CD4-positive, CD25-positive, alpha-beta regulatory T cell (primary cell): ENCODE data around the gene MEGF9. TPM values are rescaled to one million over a fixed set of nuclear protein-coding genes. Genes with fewer than 3 reads are reported as not detected.

Source experiments
- ATAC-seq, 2 donors: fragments of 150-1000 bp; cut with Tn5 transposase; one replicate each; pipeline ENCODE4 v1.10.0; 2021; ENCODE audit warnings: low read depth in 2 of 2, moderate number of reproducible peaks in 2 of 2, moderate library complexity in 1 of 2
- DNase-seq, 3 donors: peaks; one replicate each; pipeline versions ENCODE4 v3.0.0 to v3.0.0-alpha.2; 2012 to 2022; ENCODE audit warnings: mixed read lengths in 1 of 3
- H3K27ac ChIP-seq: one replicate; pipeline ENCODE4 v1.7.0; 2013; ENCODE audit warnings: mild to moderate bottlenecking, low read length; ENCODE audit not compliant: insufficient read depth, poor library complexity, severe bottlenecking
- H3K27me3 ChIP-seq: one replicate; pipeline ENCODE4 v1.7.0; 2013; ENCODE audit warnings: low read length; ENCODE audit not compliant: control insufficient read depth, insufficient read depth
- H3K36me3 ChIP-seq: one replicate; pipeline ENCODE4 v1.7.0; 2013; ENCODE audit warnings: mild to moderate bottlenecking, low read length, moderate library complexity; ENCODE audit not compliant: control insufficient read depth, insufficient read depth
- H3K4me1 ChIP-seq: 2 replicates; pipeline ENCODE4 v1.7.0; 2013; ENCODE audit warnings: mild to moderate bottlenecking, low read length; ENCODE audit not compliant: insufficient read depth, control insufficient read depth, poor library complexity, severe bottlenecking
- H3K4me3 ChIP-seq: one replicate; pipeline ENCODE4 v1.7.0; 2013; ENCODE audit warnings: low read depth, mild to moderate bottlenecking, low read length, moderate library complexity
- H3K9me3 ChIP-seq, 2 experiments: 1 replicate in 1 of 2; 2 replicates in 1 of 2; pipeline ENCODE4 v1.7.0; 2013; ENCODE audit warnings: low read length in 2 of 2, mild to moderate bottlenecking in 1 of 2, moderate library complexity in 1 of 2; ENCODE audit not compliant: control insufficient read depth in 2 of 2
- H3K27ac Mint-ChIP-seq, 3 donors: one replicate each; pipeline ENCODE4 v1.8.0; 2020 to 2022; ENCODE audit warnings: mild to moderate bottlenecking in 3 of 3, mixed read lengths in 3 of 3, moderate library complexity in 2 of 3
- H3K27me3 Mint-ChIP-seq: one replicate; pipeline ENCODE4 v1.8.0; 2022; ENCODE audit warnings: mild to moderate bottlenecking, mixed read lengths
- H3K36me3 Mint-ChIP-seq: one replicate; pipeline ENCODE4 v1.8.0; 2020; ENCODE audit warnings: mixed read lengths
- H3K4me1 Mint-ChIP-seq, 4 donors: one replicate each; pipeline ENCODE4 v1.8.0; 2020 to 2022; ENCODE audit warnings: mixed read lengths in 4 of 4, mild to moderate bottlenecking in 1 of 4
- H3K4me3 Mint-ChIP-seq, 4 donors: one replicate each; pipeline ENCODE4 v1.8.0; 2020 to 2022; ENCODE audit warnings: mild to moderate bottlenecking in 4 of 4, mixed read lengths in 4 of 4, moderate library complexity in 3 of 4
- H3K9me3 Mint-ChIP-seq, 7 donors: one replicate each; pipeline ENCODE4 v1.8.0; 2020 to 2022; ENCODE audit warnings: mixed read lengths in 7 of 7, mild to moderate bottlenecking in 3 of 7, moderate library complexity in 2 of 7
- polyA plus RNA-seq, 4 donors: library from polyadenylated mRNA; unstranded; fragments of 300-500 nt; fragmentation: Illumina TruSeq; gene quantifications; one replicate each; pipeline ENCODE4 v1.2.3, GENCODE V29; 2021
- total RNA-seq: library from RNA; stranded (reverse); gene quantifications from one replicate; pipeline ENCODE4 v1.2.3, GENCODE V29; 2022

MEGF9 gene
- total and polyA plus RNA-seq, 5 donors from 2014 or later, result 4.6 to 17.8 (median 7.5) TPM

DNA sequence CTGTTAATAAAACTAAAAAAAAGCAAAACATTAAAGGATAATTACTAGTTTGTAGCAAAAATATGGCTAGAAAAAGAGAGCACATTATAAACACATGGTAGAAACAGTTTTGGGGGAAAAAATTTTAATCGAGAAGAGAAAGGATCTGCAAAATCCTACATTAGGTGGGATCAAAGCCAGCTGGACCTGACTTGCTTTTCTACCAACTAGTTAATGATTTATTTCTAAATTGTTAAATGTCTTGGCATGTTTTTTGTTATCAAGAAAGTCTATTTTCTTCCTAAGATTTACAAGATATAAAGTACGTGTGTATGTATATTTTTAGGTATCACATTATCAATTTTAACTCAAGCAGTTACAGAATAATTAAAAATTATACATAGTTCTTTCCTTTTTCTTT, 87.2 kb downstream of the MEGF9 start:
- Mint-ChIP-seq H3K9me3 (no peaks in the 10 kb centered on the region), H3K27ac (no peak overlapping the region), H3K36me3 (no peaks in the 10 kb centered on the region), H3K27me3 (no peaks in the 10 kb centered on the region), H3K4me1 (peaks cover 0 to 16% (median 4%) of the 10 kb centered on the region in 4 donors), H3K4me3 (no peak overlapping the region)
- no peak overlapping the region for H3K4me3 ChIP-seq
- ATAC-seq, result no peak
- H3K9me3 ChIP-seq, result no peaks in the 10 kb centered on the region
- no peak overlapping the region for H3K27ac ChIP-seq
- no peaks in the 10 kb centered on the region for H3K4me1 ChIP-seq
- no peaks in the 10 kb centered on the region for H3K27me3 ChIP-seq
- H3K36me3 ChIP-seq, result peaks cover 9% of the 10 kb centered on the region
- no peak for DNase-seq

DNA sequence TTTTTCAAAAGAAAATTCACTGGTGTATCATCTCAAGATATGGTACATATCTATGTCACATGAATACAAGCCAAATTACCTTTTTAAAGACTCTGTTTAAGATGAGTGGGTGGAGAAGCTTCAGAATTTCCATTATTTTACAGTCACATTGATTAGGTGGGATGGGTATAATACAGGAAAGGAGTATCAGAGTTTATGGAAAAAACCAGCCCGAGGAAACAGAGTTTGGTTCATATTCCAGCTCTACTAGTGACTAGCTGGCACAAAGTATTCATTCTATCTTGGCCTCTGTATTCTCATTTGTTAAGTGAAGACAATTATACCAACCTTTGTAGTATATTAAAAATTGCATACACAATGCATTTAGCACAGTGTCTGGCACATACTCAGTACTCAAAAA, 87.8 kb downstream of the MEGF9 start:
- no peak overlapping the region for H3K27ac ChIP-seq
- Mint-ChIP-seq H3K4me1 (peaks cover 0 to 16% (median 4%) of the 10 kb centered on the region in 4 donors), H3K27ac (no peak overlapping the region), H3K9me3 (no peaks in the 10 kb centered on the region), H3K4me3 (no peak overlapping the region), H3K36me3 (peaks cover 2% of the 10 kb centered on the region), H3K27me3 (no peaks in the 10 kb centered on the region)
- no peak for DNase-seq
- peaks cover 11% of the 10 kb centered on the region for H3K36me3 ChIP-seq
- H3K27me3 ChIP-seq, result no peaks in the 10 kb centered on the region
- H3K9me3 ChIP-seq, result no peaks in the 10 kb centered on the region
- no peak overlapping the region for H3K4me3 ChIP-seq
- no peak for ATAC-seq
- no peaks in the 10 kb centered on the region for H3K4me1 ChIP-seq

DNA sequence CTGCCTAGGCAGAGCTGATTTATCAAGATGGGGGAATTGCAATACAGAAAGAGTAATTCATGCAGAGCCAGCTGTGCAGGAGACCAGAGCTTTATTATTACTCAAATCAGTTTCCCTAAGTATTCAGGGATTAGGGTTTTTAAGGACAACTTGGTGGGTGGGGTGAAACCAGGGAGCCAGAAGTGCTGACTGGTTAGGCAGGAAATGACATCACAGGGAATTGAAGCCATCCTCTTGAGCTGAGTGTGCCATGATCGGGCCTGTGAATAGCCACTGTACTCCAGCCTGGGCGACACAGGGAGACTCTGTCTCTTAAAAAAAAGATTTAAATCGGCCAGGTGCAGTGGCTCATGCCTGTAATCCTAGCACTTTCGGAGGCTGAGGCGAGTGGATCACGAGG, 89.0 kb downstream of the MEGF9 start:
- no peak overlapping the region for H3K27ac Mint-ChIP-seq

DNA sequence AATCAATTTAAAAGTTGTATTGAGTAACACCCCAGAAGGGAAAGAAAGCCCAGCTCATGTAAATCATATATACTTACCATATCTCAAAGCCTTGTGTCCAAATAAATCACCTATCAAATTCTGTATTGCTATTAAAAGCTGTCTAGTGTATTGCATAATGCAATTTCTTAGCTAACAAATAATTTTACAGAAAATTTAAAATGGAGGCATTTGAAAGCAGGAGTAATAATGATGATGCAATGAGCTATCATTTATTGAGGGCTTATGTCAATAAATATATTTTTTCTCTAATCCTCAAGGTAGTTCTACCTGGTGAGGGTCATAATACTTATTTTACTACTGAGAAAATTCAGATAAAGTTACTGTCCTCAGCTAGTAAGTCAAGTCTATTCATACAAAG, 91.5 kb downstream of the MEGF9 start:
- H3K4me3 ChIP-seq, result no peak overlapping the region
- no peak for ATAC-seq
- Mint-ChIP-seq H3K9me3 (no peaks in the 10 kb centered on the region), H3K4me3 (no peak overlapping the region), H3K36me3 (peaks cover 10% of the 10 kb centered on the region), H3K4me1 (peaks cover 2 to 14% (median 10%) of the 10 kb centered on the region in 4 donors), H3K27me3 (no peaks in the 10 kb centered on the region), H3K27ac (no peak overlapping the region)
- H3K4me1 ChIP-seq, result no peaks in the 10 kb centered on the region
- no peaks in the 10 kb centered on the region for H3K9me3 ChIP-seq
- DNase-seq, result no peak
- no peak overlapping the region for H3K27ac ChIP-seq
- no peaks in the 10 kb centered on the region for H3K27me3 ChIP-seq
- H3K36me3 ChIP-seq, result peaks cover 12% of the 10 kb centered on the region

More for the DNA sequence above, 89.0 kb downstream of the MEGF9 start:
- DNase-seq (no peak), ATAC-seq (no peak)
- Mint-ChIP-seq H3K4me1 (peaks cover 0 to 13% (median 4%) of the 10 kb centered on the region in 4 donors), H3K36me3 (peaks cover 7% of the 10 kb centered on the region), H3K4me3 (peak overlapping the region in 1 of 4 donors; percentile 38), H3K27me3 (no peaks in the 10 kb centered on the region), H3K9me3 (no peaks in the 10 kb centered on the region)
- Histone ChIP-seq H3K27ac (no peak overlapping the region), H3K27me3 (no peaks in the 10 kb centered on the region), H3K4me3 (no peak overlapping the region), H3K9me3 (no peaks in the 10 kb centered on the region), H3K4me1 (no peaks in the 10 kb centered on the region), H3K36me3 (peaks cover 12% of the 10 kb centered on the region)

DNA sequence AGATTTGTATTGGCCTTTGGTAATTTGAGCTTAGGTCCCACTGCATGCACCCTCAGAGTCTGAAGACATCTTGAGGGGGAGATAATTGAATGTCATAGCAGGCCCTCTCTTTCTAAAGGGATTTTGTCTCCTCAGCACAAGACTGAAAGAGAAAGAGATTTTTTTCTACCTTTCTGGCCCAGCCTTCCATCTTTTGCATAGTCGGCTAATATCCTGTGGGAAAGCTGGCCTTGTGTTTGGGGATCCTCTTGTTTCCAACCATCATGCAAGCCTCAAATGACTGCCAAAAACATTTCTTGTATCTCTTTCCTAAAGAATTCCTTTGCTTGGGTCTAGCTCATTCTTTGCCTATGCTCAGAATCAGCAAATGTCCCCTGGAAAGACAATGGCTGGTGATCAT, 92.3 kb downstream of the MEGF9 start:
- Mint-ChIP-seq H3K4me1 (peaks cover 2 to 16% (median 10%) of the 10 kb centered on the region in 4 donors), H3K36me3 (peaks cover 10% of the 10 kb centered on the region), H3K4me3 (no peak overlapping the region), H3K27ac (no peak overlapping the region), H3K9me3 (no peaks in the 10 kb centered on the region), H3K27me3 (no peaks in the 10 kb centered on the region)
- ATAC-seq (no peak), DNase-seq (no peak)
- H3K9me3 ChIP-seq, result no peaks in the 10 kb centered on the region
- no peaks in the 10 kb centered on the region for H3K4me1 ChIP-seq
- peaks cover 12% of the 10 kb centered on the region for H3K36me3 ChIP-seq
- no peaks in the 10 kb centered on the region for H3K27me3 ChIP-seq
- H3K27ac ChIP-seq, result no peak overlapping the region
- no peak overlapping the region for H3K4me3 ChIP-seq

DNA sequence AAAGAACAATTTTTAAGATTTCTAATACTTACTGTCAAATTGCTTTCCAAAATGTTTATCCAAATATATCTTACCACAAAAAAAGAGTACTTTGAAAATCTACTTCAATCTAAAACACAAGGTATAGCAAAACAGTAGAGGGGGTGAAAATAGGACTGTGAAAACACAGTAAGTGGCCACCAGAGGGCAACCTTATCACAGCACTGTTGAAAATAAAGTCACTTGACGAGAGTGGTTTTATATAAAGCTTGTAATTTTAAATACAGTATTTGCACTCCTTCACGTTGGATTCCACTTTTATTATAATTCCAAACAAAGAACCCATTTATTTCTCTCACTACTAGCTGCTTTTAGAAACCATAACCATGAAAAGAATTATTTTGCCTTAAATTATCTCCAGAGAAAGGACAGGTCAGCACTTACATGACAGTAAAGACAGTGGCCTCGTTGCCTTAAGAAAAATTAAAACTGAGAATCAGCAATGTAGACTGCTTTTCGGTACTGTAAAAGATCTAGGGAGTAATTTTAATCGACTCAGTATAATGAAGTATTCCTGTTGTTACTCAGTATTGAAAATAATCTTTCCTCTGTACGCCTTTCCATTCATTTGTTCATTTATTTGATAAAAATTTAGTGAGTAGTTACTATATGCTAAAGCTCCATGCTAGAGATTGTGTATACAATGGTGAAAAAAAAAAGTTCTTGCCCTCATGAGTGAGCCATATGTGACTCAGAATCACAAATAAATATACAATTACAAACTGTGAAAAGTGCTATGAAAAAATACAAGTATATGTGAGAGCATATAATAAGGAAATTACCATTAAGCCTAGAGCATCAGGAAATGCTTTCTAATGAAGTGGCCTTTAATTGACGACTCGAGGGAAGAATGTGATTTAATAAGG, 94.3 kb downstream of the MEGF9 start:
- no peaks in the 10 kb centered on the region for H3K27me3 Mint-ChIP-seq
- Histone ChIP-seq H3K27me3 (no peaks in the 10 kb centered on the region), H3K9me3 (no peaks in the 10 kb centered on the region), H3K4me1 (no peaks in the 10 kb centered on the region), H3K27ac (no peak overlapping the region), H3K36me3 (peaks cover 12% of the 10 kb centered on the region), H3K4me3 (no peak overlapping the region)
- DNase-seq, result peak; percentile 34 to 78 (median 58)
- peak; percentile 69 to 87 for ATAC-seq
- peaks cover 10% of the 10 kb centered on the region for H3K36me3 Mint-ChIP-seq
- no peaks in the 10 kb centered on the region for H3K9me3 Mint-ChIP-seq
- peak overlapping the region in 1 of 3 donors; percentile 64 for H3K27ac Mint-ChIP-seq
- H3K4me1 Mint-ChIP-seq, result peaks cover 2 to 16% (median 8%) of the 10 kb centered on the region in 4 donors
- no peak overlapping the region for H3K4me3 Mint-ChIP-seq

DNA sequence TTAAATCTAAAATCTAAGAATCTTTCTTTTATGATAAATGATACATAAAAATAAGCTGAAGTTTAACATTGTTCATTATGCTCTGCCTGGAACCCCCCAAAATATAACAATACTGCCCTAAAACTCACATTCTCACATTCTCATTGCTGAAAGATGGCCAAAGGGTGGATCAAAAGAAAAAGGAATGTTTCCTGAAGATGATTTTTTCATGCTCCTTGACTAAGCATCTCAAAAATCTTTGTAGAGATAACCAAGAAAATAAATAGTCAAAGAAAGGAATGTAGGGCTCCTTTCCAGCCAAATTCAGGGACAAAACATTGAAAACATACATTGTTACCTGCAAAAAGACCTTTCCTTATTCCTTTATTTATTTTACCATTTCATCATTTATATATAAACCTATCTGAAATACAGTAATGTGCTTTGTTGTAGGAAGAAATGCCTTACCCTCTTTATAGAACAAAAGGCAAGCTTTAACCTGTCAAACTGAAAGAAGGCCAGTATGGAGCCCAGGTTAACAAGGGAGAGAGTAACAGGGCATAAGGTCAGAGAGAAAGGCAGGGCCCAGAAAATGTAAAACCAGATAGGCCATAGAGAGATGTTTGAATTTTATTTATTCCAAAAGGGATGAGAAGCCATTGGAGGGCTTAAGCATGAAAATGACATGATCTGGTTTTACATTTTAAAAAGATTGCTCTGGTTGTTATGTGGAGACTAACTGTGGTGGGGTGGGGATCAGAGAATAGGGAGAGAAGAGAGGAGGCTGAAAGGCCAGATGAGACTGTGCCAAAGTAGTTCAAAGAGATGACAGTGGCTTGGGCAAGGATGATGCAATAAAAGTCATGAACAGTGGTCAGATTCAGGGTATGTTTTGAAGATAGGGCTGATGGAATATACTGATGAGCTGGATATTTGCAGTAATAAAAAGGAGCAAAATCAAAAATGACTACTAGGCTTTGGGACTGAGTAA, 97.0 kb downstream of the MEGF9 start:
- H3K27me3 Mint-ChIP-seq, result no peaks in the 10 kb centered on the region
- H3K9me3 ChIP-seq, result no peaks in the 10 kb centered on the region
- H3K27ac ChIP-seq, result no peak overlapping the region
- peaks cover 5% of the 10 kb centered on the region for H3K36me3 ChIP-seq
- no peaks in the 10 kb centered on the region for H3K4me1 ChIP-seq
- H3K27ac Mint-ChIP-seq, result peak overlapping the region in 1 of 3 donors; percentile 16
- H3K36me3 Mint-ChIP-seq, result peaks cover 10% of the 10 kb centered on the region
- no peak for ATAC-seq
- DNase-seq, result no peak
- no peaks in the 10 kb centered on the region for H3K9me3 Mint-ChIP-seq
- no peak overlapping the region for H3K4me3 ChIP-seq
- H3K4me3 Mint-ChIP-seq, result no peak overlapping the region
- H3K27me3 ChIP-seq, result no peaks in the 10 kb centered on the region
- peaks cover 2 to 16% (median 8%) of the 10 kb centered on the region in 4 donors for H3K4me1 Mint-ChIP-seq
